A549 (cell line): ENCODE data around the gene FAM20B. TPM values are rescaled to one million over a fixed set of nuclear protein-coding genes. Genes with fewer than 3 reads are reported as not detected.

Experiments
- ATAC-seq, 2 experiments: fragments of 200-7000 bp in 1 of 2; fragments of >200 bp in 1 of 2; cut with Nextera tagmentation in 1 of 2; cut with Tn5 transposase in 1 of 2; 3 replicates each; pipeline versions ENCODE4 v1.8.0 to v1.9.1; 2018 to 2020; ENCODE audit warnings: mild to moderate bottlenecking in 1 of 2, moderate library complexity in 1 of 2
- CTCF ChIA-PET: fragments of 300-600 bp; sonication (Branson Sonifier 250); formaldehyde crosslinking; extraction: SDS; loops from one replicate; lab custom pipeline; 2021; ENCODE audit warnings: antibody characterized with exemption, inconsistent platforms; lab: Yijun Ruan, JAX
- POLR2A ChIA-PET: fragments of 350-600 bp; formaldehyde crosslinking; extraction: SDS; loops from one replicate; lab custom pipeline; 2021; ENCODE audit warnings: antibody characterized with exemption, inconsistent platforms; lab: Yijun Ruan, JAX
- DNase-seq, 2 experiments: peaks; one replicate each; pipeline versions ENCODE4 v3.0.0 to v3.0.0-alpha.2; 2011 to 2016; ENCODE audit warnings: low read depth in 1 of 2, low spot score in 1 of 2
- FAIRE-seq: peaks from 2 replicates; lab custom pipeline; 2011; peaks lifted over from hg19 to GRCh38; lab: Jason Lieb, UNC
- H3K27ac ChIP-seq, 2 experiments: fragments of >200 bp; sonication (Bioruptor Twin); formaldehyde crosslinking; 3 replicates each; pipeline ENCODE4 v1.5.1; 2016 to 2017
- H3K4me1 ChIP-seq: fragments of >200 bp; sonication (Bioruptor Twin); formaldehyde crosslinking; 3 replicates; pipeline ENCODE4 v1.6.1; 2016
- H3K4me2 ChIP-seq: fragments of >200 bp; sonication (Bioruptor Twin); formaldehyde crosslinking; 3 replicates; pipeline ENCODE4 v1.6.1; 2016
- H3K4me3 ChIP-seq: fragments of >200 bp; sonication (Bioruptor Twin); formaldehyde crosslinking; 3 replicates; pipeline ENCODE4 v1.5.1; 2016
- H3K9me3 ChIP-seq: fragments of >200 bp; sonication (Bioruptor Twin); formaldehyde crosslinking; 3 replicates; pipeline ENCODE4 v1.6.1; 2016
- BHLHE40 ChIP-seq: IDR thresholded peaks from 2 replicates; pipeline ENCODE4 v1.6.1; 2012; ENCODE audit warnings: low read depth, low read length, inconsistent platforms
- CHD4 ChIP-seq: fragments of 200-600 bp; sonication (generic); IDR thresholded peaks from 2 replicates; pipeline ENCODE4 v1.6.1; 2016; ENCODE audit warnings: antibody characterized with exemption, mild to moderate bottlenecking, borderline replicate concordance
- EHMT2 ChIP-seq: fragments of 200-600 bp; sonication (generic); IDR thresholded peaks from 2 replicates; pipeline ENCODE4 v1.6.1; 2016; ENCODE audit warnings: antibody characterized with exemption, low read depth, mild to moderate bottlenecking, moderate library complexity
- ESRRA ChIP-seq: fragments of 150-350 bp; IDR thresholded peaks from 2 replicates; pipeline ENCODE4 v1.6.1; 2014; ENCODE audit warnings: mild to moderate bottlenecking, low read length, borderline replicate concordance
- FOSB ChIP-seq: fragments of 250-450 bp; sonication (Bioruptor Pico); IDR thresholded peaks from 2 replicates; pipeline ENCODE4 v1.5.0; 2020; ENCODE audit warnings: mild to moderate bottlenecking, moderate library complexity
- HES2 ChIP-seq: fragments of >200 bp; sonication (Bioruptor Twin); formaldehyde crosslinking; IDR thresholded peaks from 2 replicates; pipeline ENCODE4 v1.6.1; 2016
- HEYL ChIP-seq: fragments of 250-450 bp; sonication (Bioruptor Pico); IDR thresholded peaks from 2 replicates; pipeline ENCODE4 v1.8.0; 2021; ENCODE audit warnings: mild to moderate bottlenecking, moderate library complexity
- HMGXB4 ChIP-seq: fragments of 250-450 bp; sonication (Bioruptor Pico); IDR thresholded peaks from 2 replicates; pipeline ENCODE4 v1.5.0; 2021; ENCODE audit warnings: mild to moderate bottlenecking, moderate library complexity, borderline replicate concordance
- HOXA7 ChIP-seq: fragments of 250-450 bp; sonication (Bioruptor Pico); IDR thresholded peaks from 2 replicates; pipeline ENCODE4 v1.5.0; 2020; ENCODE audit warnings: mild to moderate bottlenecking, moderate library complexity
- JUNB ChIP-seq: fragments of >200 bp; sonication (Bioruptor Twin); formaldehyde crosslinking; IDR thresholded peaks from 2 replicates; pipeline ENCODE4 v1.6.1; 2016
- KDM1A ChIP-seq: fragments of 200-600 bp; sonication (generic); IDR thresholded peaks from 2 replicates; pipeline ENCODE4 v1.6.1; 2016; ENCODE audit warnings: low read depth, mild to moderate bottlenecking
- KDM5A ChIP-seq: fragments of 200-600 bp; sonication (generic); IDR thresholded peaks from 2 replicates; pipeline ENCODE4 v1.6.1; 2016; ENCODE audit warnings: antibody characterized with exemption, mild to moderate bottlenecking
- MAFK ChIP-seq: fragments of 450-650 bp; IDR thresholded peaks from 2 replicates; pipeline ENCODE4 v1.6.1; 2014; ENCODE audit not compliant: partially characterized antibody
- MAX ChIP-seq: IDR thresholded peaks from 2 replicates; pipeline ENCODE4 v1.6.1; 2012
- MYC ChIP-seq: IDR thresholded peaks from 2 replicates; pipeline ENCODE4 v1.6.1; 2012; ENCODE audit warnings: mild to moderate bottlenecking, inconsistent platforms, low read length, improper control_type of control experiment, borderline replicate concordance
- NPAS2 ChIP-seq: fragments of 250-450 bp; sonication (Bioruptor Pico); IDR thresholded peaks from 2 replicates; pipeline ENCODE4 v1.8.0; 2022; ENCODE audit warnings: mild to moderate bottlenecking, moderate library complexity, borderline replicate concordance
- NR3C1 ChIP-seq: fragments of >200 bp; sonication (Bioruptor Twin); formaldehyde crosslinking; IDR thresholded peaks from 3 replicates; pipeline ENCODE4 v1.6.1; 2017
- PBX3 ChIP-seq: IDR thresholded peaks from 2 replicates; pipeline ENCODE4 v1.6.1; 2012
- POLR2AphosphoS2 ChIP-seq: conservative IDR thresholded peaks from 2 replicates; pipeline ENCODE4 v1.6.1; 2012; ENCODE audit warnings: low read length, improper control_type of control experiment, inconsistent platforms
- RAD21 ChIP-seq, 2 experiments: fragments of >200 bp in 1 of 2; sonication (Bioruptor Twin) in 1 of 2; formaldehyde crosslinking in 1 of 2; IDR thresholded peaks in 1 of 2; conservative IDR thresholded peaks in 1 of 2; 2 replicates in 1 of 2; 3 replicates in 1 of 2; pipeline ENCODE4 v1.6.1; 2012 to 2018; ENCODE audit warnings: inconsistent platforms in 1 of 2
- REST ChIP-seq: fragments of 200-600 bp; sonication (generic); IDR thresholded peaks from 2 replicates; pipeline ENCODE4 v1.6.1; 2016; ENCODE audit warnings: antibody characterized with exemption, mild to moderate bottlenecking, moderate library complexity
- WGBS: methylation state at CpG from one replicate; pipeline ENCODE4 v1.1.6; 2017; ENCODE audit errors: missing lambda C conversion rate; 5-methylcytosine and 5-hydroxymethylcytosine counted together
- polyA plus RNA-seq, 4 experiments: library from polyadenylated mRNA; depleted of rRNA in 3 of 4; stranded (reverse); fragments of >200 nt; fragmentation: RNase III in 1 of 4; extraction: RNeasy Plus Mini Kit Qiagen cat#74134 plus additional on column Dnase treatment in 1 of 4; gene quantifications; 2 replicates in 3 of 4; 3 replicates in 1 of 4; pipeline ENCODE4 v1.2.3, GENCODE V29; 2011 to 2017

The FAM20B gene
- polyA plus RNA-seq, 2 of the 4 experiments (the other 2 are of a cell fraction) = 24.2 to 35.3 TPM

- ChIA-PET POLR2A (no interaction called here), CTCF (interaction anchor here (1.0 to 4.1 kb wide), 2 partner anchors 456 to 466 kb away, joined by 3 to 21 read pairs; no protein-coding TSS in a partner anchor)
- Histone ChIP-seq H3K4me2 (no peak overlapping the region), H3K27ac (no peak overlapping the region), H3K4me3 (no peak overlapping the region), H3K4me1 (peaks cover 7% of the 10 kb centered on the region; the same call in 1 of the 3 replicates), H3K9me3 (peaks cover 4% of the 10 kb centered on the region; the same call in 1 of the 3 replicates)
- TF ChIP-seq RAD21 (conservative IDR thresholded peaks at IDR 0.05 in 1 of 2, IDR thresholded peaks at IDR 0.05 in 1 of 2) = no peak
- TF ChIP-seq HOXA7 = no peak
- TF ChIP-seq MAFK = peak; percentile 76
- TF ChIP-seq NPAS2 (CRISPR knock-in tag) = no peak
- ATAC-seq = no peak
- no peak for FAIRE-seq
- WGBS = 76% methylated on average over 3 of the region's 3 CpGs
- no peak for DNase-seq
These were observed 27.4 kb upstream of the FAM20B start for GRCh38 chr1:178998295-178998694.

- TF ChIP-seq REST = no peak
- WGBS = 85% methylated on average over 5 of the region's 5 CpGs
- FAIRE-seq (no peak), ATAC-seq (no peak), DNase-seq (no peak)
- POLR2A ChIA-PET = no interaction called here
- Histone ChIP-seq H3K27ac (no peak overlapping the region), H3K4me2 (no peak overlapping the region), H3K4me1 (peaks cover 7% of the 10 kb centered on the region; the same call in 1 of the 3 replicates), H3K4me3 (no peak overlapping the region), H3K9me3 (peaks cover 4% of the 10 kb centered on the region; the same call in 1 of the 3 replicates)
- CTCF ChIA-PET = interaction anchor here (0.6 to 4.1 kb wide), 4 partner anchors 10 to 686 kb away, joined by 3 to 21 read pairs (median 3); no protein-coding TSS in a partner anchor
These were observed 26.6 kb upstream of the FAM20B start for GRCh38 chr1:178999061-178999460.

- TF ChIP-seq MAFK = no peak
- no peak for TF ChIP-seq PBX3
- TF ChIP-seq KDM5A = no peak
- TF ChIP-seq MAX = no peak
- no peak for TF ChIP-seq EHMT2
- TF ChIP-seq BHLHE40 = no peak
- TF ChIP-seq ESRRA = no peak
- no peak for TF ChIP-seq POLR2AphosphoS2
- TF ChIP-seq KDM1A = no peak
- no peak for TF ChIP-seq HMGXB4 (CRISPR knock-in tag)
- TF ChIP-seq REST = no peak
- TF ChIP-seq JUNB = no peak
- TF ChIP-seq MYC = no peak
- no peak for TF ChIP-seq HES2
- no peak for TF ChIP-seq FOSB (CRISPR knock-in tag)
- TF ChIP-seq NR3C1 = no peak
- no peak for TF ChIP-seq HEYL
- TF ChIP-seq CHD4 = no peak
- no peaks in the 10 kb centered on the region for H3K9me3 ChIP-seq
- no peak for ATAC-seq
- no peak overlapping the region for H3K4me2 ChIP-seq
- ChIA-PET CTCF (interaction anchor here (1.1 to 9.0 kb wide), 8 partner anchors 18 to 702 kb away, joined by 3 to 352 read pairs (median 6); no protein-coding TSS in a partner anchor), POLR2A (no interaction called here)
- DNase-seq = no peak
- H3K4me3 ChIP-seq = no peak overlapping the region
- FAIRE-seq = no peak
- WGBS = 92% methylated on average over 1 of the region's 1 CpG
- H3K27ac ChIP-seq = no peak overlapping the region
- peaks cover 7% of the 10 kb centered on the region; the same call in 1 of the 3 replicates for H3K4me1 ChIP-seq
These were observed 24.2 kb upstream of the FAM20B start for GRCh38 chr1:179001451-179001850.
